ENCODE data around the gene ZNF148.

DNA sequence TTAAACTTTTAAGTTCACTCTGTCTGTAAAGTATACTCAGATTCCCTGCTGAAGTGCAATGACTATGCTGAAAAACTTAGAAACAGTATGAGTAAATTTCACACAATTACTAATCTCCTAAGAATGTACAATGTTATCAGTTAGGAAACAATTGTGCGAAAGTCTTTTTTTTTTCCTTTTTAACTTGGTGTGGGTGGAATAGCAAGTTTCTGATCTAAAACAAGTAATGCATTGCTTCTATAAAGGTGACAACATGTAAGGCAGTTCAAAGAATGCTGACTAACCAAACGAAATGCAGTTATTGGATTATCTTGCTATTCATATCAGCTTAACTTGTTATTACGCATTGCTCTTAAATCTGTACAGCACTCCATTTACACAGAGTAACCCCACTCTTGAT, 143.2 kb downstream of the ZNF148 start:
- TF ChIP-seq TAF1 (IDR thresholded peaks at IDR 0.05; ENCODE audit: borderline replicate concordance, insufficient read depth, low read length) (no peak), SIN3A (IDR thresholded peaks at IDR 0.05; ENCODE audit: borderline replicate concordance, insufficient read depth, low read length) (no peak)
- TF ChIP-seq, protein P1, sequence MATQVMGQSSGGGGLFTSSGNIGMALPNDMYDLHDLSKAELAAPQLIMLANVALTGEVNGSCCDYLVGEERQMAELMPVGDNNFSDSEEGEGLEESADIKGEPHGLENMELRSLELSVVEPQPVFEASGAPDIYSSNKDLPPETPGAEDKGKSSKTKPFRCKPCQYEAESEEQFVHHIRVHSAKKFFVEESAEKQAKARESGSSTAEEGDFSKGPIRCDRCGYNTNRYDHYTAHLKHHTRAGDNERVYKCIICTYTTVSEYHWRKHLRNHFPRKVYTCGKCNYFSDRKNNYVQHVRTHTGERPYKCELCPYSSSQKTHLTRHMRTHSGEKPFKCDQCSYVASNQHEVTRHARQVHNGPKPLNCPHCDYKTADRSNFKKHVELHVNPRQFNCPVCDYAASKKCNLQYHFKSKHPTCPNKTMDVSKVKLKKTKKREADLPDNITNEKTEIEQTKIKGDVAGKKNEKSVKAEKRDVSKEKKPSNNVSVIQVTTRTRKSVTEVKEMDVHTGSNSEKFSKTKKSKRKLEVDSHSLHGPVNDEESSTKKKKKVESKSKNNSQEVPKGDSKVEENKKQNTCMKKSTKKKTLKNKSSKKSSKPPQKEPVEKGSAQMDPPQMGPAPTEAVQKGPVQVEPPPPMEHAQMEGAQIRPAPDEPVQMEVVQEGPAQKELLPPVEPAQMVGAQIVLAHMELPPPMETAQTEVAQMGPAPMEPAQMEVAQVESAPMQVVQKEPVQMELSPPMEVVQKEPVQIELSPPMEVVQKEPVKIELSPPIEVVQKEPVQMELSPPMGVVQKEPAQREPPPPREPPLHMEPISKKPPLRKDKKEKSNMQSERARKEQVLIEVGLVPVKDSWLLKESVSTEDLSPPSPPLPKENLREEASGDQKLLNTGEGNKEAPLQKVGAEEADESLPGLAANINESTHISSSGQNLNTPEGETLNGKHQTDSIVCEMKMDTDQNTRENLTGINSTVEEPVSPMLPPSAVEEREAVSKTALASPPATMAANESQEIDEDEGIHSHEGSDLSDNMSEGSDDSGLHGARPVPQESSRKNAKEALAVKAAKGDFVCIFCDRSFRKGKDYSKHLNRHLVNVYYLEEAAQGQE (IDR thresholded peaks at IDR 0.05; ENCODE audit: insufficient read depth in 1 of 2, low read depth in 2 of 2, low read length in 2 of 2): no peak
